ENCODE results near the gene CASP3. TPM values are rescaled to one million over a fixed set of nuclear protein-coding genes. Genes with fewer than 3 reads are reported as not detected.

CASP3 gene
- total RNA-seq, 1 experiment from 2014 or later: 11.4 TPM

GRCh38 chr4:184671101-184671500 lies 21.9 kb upstream of the CASP3 start:
- RAD21 ChIA-PET (ENCODE audit: low non-redundant PET in 1 of 2, low total read pairs in 2 of 2, uncharacterized antibody in 2 of 2, unreplicated experiment in 2 of 2): no interaction called here
- Histone ChIP-seq H3K4me1 (ENCODE audit: control insufficient read depth in 1 of 2, insufficient read depth in 2 of 2, low read length in 2 of 2) (no peaks in the 10 kb centered on the region), H3K9me2 (ENCODE audit: insufficient read depth) (no peaks in the 10 kb centered on the region), H3K36me3 (ENCODE audit: control insufficient read depth in 1 of 2, insufficient read depth in 2 of 2, low read length in 2 of 2) (no peaks in the 10 kb centered on the region), H3K9ac (ENCODE audit: low read length) (no peak overlapping the region), H2AFZ (ENCODE audit: low read depth, low read length, poor library complexity, severe bottlenecking) (no peak overlapping the region), H3K27me3 (ENCODE audit: insufficient read depth, low read length) (no peaks in the 10 kb centered on the region), H3K4me3 (replicated peaks in 1 of 2; ENCODE audit: low read depth in 1 of 2, low read length in 2 of 2) (no peak overlapping the region), H3K27ac (ENCODE audit: low read depth, low read length) (no peak overlapping the region), H3K79me2 (ENCODE audit: insufficient read depth, low read length) (no peaks in the 10 kb centered on the region), H3K4me2 (ENCODE audit: low read length) (no peak overlapping the region), H3K9me3 (ENCODE audit: control insufficient read depth in 1 of 2, insufficient read depth in 1 of 2, low read depth in 1 of 2, low read length in 2 of 2) (no peaks in the 10 kb centered on the region), H4K20me1 (ENCODE audit: insufficient read depth) (no peaks in the 10 kb centered on the region)
- intact Hi-C loops (cut with micrococcal nuclease): no loop called here
- CTCF ChIA-PET: no interaction called here
- POLR2A ChIA-PET: no interaction called here
- ATAC-seq: no peak
- BruUV-seq (replicated peaks): no TSS peak
- no peak for DNase-seq (ENCODE audit: low read depth, low spot score)
- no peak for TF ChIP-seq EGR1 (IDR thresholded peaks at IDR 0.05; ENCODE audit: low read depth)

DNA sequence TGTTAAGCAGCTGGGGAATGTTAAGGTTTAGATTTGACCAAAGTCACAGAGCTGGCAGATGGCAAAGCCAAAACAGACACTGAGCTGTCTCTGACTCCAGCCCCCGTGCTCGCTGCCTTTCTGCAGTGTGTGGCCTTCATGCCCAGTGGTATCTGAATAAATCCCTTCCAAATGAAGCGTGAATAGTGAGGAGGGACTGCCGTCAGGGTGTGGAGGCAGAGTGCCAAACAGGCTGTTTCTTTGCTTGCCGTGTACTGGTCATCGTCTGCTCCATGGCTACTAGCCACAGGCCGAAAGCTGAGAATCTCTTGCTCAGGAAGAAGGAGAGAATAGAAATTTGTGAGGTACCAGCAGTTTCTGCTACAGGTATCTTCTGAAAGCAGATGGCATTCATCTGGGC lies 20.0 kb upstream of the CASP3 start:
- no peaks in the 10 kb centered on the region for H3K4me1 ChIP-seq (ENCODE audit: control insufficient read depth in 1 of 2, insufficient read depth in 2 of 2, low read length in 2 of 2)
- no peaks in the 10 kb centered on the region for H3K79me2 ChIP-seq (ENCODE audit: insufficient read depth, low read length)
- H3K27me3 ChIP-seq (ENCODE audit: insufficient read depth, low read length): no peaks in the 10 kb centered on the region
- RAD21 ChIA-PET (ENCODE audit: low non-redundant PET in 1 of 2, low total read pairs in 2 of 2, uncharacterized antibody in 2 of 2, unreplicated experiment in 2 of 2): no interaction called here
- no peak for ATAC-seq
- intact Hi-C loops (cut with micrococcal nuclease): no loop called here
- no peak for DNase-seq (ENCODE audit: low read depth, low spot score)
- no peaks in the 10 kb centered on the region for H4K20me1 ChIP-seq (ENCODE audit: insufficient read depth)
- no TSS peak for BruUV-seq (replicated peaks)
- no peak overlapping the region for H3K27ac ChIP-seq (ENCODE audit: low read depth, low read length)
- H2AFZ ChIP-seq (ENCODE audit: low read depth, low read length, poor library complexity, severe bottlenecking): no peak overlapping the region
- no peak overlapping the region for H3K9ac ChIP-seq (ENCODE audit: low read length)
- POLR2A ChIA-PET: no interaction called here
- H3K4me2 ChIP-seq (ENCODE audit: low read length): no peak overlapping the region
- H3K9me2 ChIP-seq (ENCODE audit: insufficient read depth): no peaks in the 10 kb centered on the region
- CTCF ChIA-PET: no interaction called here
- H3K36me3 ChIP-seq (ENCODE audit: control insufficient read depth in 1 of 2, insufficient read depth in 2 of 2, low read length in 2 of 2): no peaks in the 10 kb centered on the region
- H3K4me3 ChIP-seq (replicated peaks in 1 of 2; ENCODE audit: low read depth in 1 of 2, low read length in 2 of 2): no peak overlapping the region
- no peaks in the 10 kb centered on the region for H3K9me3 ChIP-seq (ENCODE audit: control insufficient read depth in 1 of 2, insufficient read depth in 1 of 2, low read depth in 1 of 2, low read length in 2 of 2)
- no peak for TF ChIP-seq CTCF (IDR thresholded peaks at IDR 0.05 in 2 of 3, conservative IDR thresholded peaks at IDR 0.05 in 1 of 3; ENCODE audit: borderline replicate concordance in 1 of 3, insufficient read depth in 1 of 3, low read depth in 2 of 3, low read length in 2 of 3)
- no peak for TF ChIP-seq SP1 (IDR thresholded peaks at IDR 0.05; ENCODE audit: low read depth)
- TF ChIP-seq RAD21 (IDR thresholded peaks at IDR 0.05; ENCODE audit: low read depth): no peak
- no peak for TF ChIP-seq JUND (IDR thresholded peaks at IDR 0.05)
- no peak for TF ChIP-seq EZH2 (IDR thresholded peaks at IDR 0.05)
- TF ChIP-seq CBX3 (IDR thresholded peaks at IDR 0.05; ENCODE audit: low read depth): no peak
- no peak for TF ChIP-seq SIN3A (IDR thresholded peaks at IDR 0.05; ENCODE audit: low read depth)
- no peak for TF ChIP-seq YY1 (IDR thresholded peaks at IDR 0.05; ENCODE audit: extremely low read depth, insufficient replicate concordance, low read depth, low read length)
- TF ChIP-seq ZBTB33 (IDR thresholded peaks at IDR 0.05; ENCODE audit: extremely low read depth, insufficient replicate concordance, low read length): no peak
- TF ChIP-seq ELF1 (IDR thresholded peaks at IDR 0.05; ENCODE audit: borderline replicate concordance, low read depth): no peak
- no peak for TF ChIP-seq EZH2phosphoT487 (IDR thresholded peaks at IDR 0.05; ENCODE audit: borderline replicate concordance)
- TF ChIP-seq ZNF274 (IDR thresholded peaks at IDR 0.05; ENCODE audit: low read depth, low read length): no peak
- TF ChIP-seq MAX (IDR thresholded peaks at IDR 0.05): no peak
- TF ChIP-seq SRF (IDR thresholded peaks at IDR 0.05; ENCODE audit: low read depth): no peak
- TF ChIP-seq POLR2A (IDR thresholded peaks at IDR 0.05; ENCODE audit: borderline replicate concordance, extremely low read depth, insufficient read depth, insufficient read length): no peak
- no peak for TF ChIP-seq CEBPB (IDR thresholded peaks at IDR 0.05; ENCODE audit: low read depth)

All from HCT116 (cell line).